Inferior parietal cortex (tissue), 1 donor: ENCODE results near the gene ADAM12.
"Not testable (repeated sequence)": the region's sequence is repeated elsewhere in the genome, so short reads cannot be mapped to it uniquely, and the experiment has no call there.

ENCODE experiments used
- DNase-seq: peaks from one replicate; pipeline ENCODE4 v3.0.0-alpha.2; 2016; ENCODE audit errors: extremely low spot score

Gene ADAM12

DNA sequence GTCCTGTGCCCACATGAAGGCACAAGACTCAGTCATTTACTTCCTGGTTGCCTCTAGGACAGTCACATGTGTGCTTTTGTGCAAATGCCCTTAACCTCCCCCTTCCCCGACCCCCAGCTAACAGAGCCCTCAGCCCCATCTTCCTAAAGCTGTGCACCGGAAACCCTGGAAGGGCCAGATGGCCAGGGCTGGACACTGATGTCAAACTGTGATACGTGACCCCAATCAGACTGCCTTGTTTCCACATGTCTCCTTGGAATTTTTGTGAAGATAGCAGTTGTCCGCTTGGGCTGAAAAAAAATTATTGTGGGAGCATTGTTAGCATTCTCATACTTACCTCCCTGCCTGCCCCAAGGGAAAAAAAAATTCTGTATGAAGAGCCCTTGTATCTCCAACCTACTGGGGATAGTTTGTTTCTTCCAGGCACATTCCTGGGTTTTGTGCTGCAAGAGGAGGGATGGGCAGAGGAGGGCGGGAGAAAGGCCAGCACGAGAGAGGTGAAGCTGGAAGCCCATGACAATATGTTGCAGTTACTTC lies 17.0 kb upstream of the ADAM12 start:
- no peak for DNase-seq

DNA sequence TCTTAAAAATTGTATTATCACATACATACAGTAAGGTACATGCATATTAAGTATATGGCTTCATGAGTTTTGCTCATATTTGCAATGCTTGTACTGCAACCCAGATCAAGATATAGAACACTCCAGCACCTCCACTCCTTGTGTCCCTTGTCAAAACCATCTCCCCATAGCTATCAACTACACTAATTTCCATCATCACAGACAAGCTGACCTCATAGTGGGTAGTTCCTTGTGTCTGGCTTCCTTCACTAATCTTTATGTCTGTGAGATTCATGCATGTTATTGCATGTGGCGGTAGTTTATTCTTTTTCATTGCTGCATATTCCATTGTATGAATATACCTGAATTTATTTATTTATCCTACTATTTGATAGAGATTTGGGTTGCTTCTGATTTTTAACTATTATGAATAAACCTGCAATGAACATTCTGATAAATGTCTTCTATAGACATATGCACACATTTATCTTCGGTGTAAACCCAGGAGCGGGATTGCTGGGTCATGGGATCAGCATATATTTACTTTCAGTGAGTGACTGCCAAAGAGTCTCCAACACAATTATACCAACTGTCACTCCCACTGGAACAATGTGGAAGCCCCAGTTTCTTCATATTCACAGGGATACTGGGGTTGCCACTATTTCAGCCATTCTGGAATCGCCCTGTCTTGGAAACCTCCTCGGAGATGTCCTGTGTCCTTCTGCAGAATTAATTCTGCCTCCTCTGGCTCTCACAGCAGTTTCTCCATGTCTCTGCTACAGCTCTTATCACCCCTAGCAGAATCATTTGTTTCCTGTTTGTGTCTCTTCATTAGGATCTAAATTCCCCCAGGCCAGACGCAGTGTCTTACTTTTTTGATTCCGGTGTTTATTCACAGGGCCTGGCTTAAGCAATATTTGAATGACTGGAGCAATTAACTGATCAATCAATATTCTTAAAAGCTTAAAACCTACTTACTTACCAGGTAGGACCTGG lies 14.7 kb upstream of the ADAM12 start:
- DNase-seq: no peak

GRCh38 chr10:126400641-126401040 lies 12.4 kb upstream of the ADAM12 start:
- no peak for DNase-seq

DNA sequence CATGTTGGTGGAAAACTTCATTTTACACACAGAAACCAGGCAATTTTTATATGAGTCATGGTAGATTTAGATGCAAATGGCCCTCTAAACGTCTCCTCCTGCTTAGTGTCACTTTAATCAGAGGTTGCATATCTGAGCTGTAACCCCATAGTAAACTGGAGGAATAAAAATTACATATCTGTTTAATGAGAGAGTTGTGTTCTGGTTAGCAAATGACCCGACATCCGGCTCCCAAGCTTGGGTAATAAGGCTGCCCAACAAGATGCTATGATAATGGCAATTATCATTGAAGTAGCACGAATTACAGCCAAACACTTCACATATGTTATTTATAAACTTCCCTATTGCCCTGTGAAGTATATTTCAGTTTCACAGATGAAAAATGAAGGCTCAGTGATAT lies 10.6 kb upstream of the ADAM12 start:
- no peak for DNase-seq

DNA sequence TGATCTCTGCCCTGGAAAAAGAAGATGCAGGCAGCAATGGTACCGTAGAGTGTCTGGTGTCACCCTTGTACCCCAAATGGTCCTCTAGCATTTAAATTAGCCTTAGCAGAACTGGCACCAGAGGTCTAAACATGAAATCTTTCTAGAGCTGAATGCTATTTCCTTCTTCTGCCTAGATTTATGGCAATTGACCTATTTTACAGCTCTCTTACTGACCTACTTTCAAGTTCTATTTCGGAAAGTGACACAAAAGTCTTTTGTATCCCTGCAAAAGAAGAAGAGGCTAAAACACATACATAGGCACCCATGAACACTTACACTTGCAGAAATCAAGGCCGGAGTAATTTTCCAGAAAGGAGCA lies 10.1 kb upstream of the ADAM12 start:
- DNase-seq: no peak

DNA sequence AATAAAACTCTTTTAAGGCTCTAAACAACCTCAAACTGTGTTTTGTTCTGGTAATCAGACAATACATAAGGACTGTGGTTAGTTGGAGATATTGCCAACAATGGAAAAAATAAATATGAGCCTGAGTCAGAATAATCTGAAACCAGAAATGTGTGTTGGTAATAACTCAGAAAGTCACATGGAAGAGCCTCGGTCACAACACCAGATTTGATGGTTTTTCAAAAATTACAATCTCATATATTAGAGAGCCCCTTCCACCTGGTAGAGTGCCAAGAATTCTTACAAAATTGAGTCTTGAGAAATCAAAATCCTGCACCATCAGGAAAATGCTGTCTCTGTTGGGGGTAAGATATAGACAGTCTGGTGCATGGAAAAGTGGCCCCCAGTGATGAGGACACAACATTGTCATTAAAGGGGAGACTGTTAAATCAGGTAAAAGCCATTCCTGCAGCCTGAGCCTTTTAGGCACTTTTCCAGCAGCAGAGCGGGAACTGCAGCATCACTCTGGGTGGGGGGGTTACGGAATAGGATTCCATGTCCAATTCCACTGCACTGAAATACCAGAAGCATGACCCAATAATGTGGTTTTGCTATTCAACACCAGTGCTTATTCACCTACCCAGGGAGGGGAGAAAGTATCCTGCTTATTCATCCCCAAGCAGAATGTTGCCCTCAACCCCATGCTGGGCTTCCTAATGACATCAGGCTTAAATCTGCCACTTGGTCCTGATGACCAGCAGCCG lies 9.5 kb upstream of the ADAM12 start:
- no peak for DNase-seq

DNA sequence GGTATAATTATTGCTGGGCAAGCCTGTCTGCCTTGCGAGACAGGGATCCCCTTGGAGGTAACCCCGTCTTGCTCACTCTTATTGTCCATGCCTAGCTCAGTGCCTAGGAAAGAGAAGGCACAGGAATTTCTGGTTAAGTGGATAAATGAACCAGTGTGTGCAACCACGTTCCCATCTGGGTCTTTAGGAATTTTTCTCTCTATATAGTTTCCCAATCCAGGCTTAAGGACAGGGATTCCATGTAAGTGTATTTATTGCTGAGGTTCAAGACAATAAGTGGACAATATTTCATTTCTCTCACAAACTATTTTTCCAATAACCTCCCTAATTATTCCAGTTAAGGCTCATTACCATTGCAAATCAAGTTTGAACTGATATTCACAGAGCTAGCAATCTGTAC lies 8.9 kb upstream of the ADAM12 start:
- no peak for DNase-seq

DNA sequence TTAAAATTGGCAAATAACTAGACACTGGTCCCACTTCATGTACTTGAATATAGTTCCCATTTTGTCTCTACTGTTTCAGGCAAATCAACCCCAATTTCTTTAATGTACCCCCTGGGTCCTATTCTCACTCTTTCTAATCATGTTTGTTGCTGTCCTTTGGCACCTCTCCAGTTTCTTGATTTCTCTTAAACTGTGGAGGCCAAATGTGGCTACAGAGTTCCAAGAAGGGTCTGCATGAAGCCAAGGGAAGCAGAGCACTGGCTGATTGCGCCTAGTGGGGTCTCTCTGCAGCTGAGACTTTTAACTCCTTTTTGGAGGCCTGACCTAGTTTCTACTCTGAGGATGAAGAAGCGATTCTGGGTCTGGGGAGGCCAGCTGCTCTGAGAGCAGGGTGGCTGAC lies 6.7 kb upstream of the ADAM12 start:
- DNase-seq: no peak

GRCh38 chr10:126393076-126393475 lies 4.8 kb upstream of the ADAM12 start:
- DNase-seq: no peak

- DNase-seq: no peak
Measured at GRCh38 chr10:126392469-126392868, 4.2 kb upstream of the ADAM12 start.

DNA sequence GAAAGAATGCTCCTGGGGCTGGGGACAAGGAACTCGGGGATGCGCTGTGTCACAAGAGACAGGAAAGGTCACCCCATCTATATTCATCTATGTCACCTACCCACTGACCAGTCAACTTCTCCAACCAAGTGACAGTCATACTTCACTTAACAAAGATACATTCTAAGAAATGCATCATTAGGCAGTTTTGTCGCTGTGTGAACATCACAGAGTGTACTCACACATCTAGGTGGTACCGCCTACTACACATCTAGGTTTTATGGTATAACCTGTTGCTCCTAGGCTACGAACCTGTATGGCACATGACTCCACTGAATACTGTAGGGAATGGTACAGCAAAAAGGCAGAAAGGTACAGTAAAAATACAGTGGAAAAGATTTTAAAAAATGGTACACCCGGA lies 3.8 kb upstream of the ADAM12 start:
- DNase-seq: no peak

DNA sequence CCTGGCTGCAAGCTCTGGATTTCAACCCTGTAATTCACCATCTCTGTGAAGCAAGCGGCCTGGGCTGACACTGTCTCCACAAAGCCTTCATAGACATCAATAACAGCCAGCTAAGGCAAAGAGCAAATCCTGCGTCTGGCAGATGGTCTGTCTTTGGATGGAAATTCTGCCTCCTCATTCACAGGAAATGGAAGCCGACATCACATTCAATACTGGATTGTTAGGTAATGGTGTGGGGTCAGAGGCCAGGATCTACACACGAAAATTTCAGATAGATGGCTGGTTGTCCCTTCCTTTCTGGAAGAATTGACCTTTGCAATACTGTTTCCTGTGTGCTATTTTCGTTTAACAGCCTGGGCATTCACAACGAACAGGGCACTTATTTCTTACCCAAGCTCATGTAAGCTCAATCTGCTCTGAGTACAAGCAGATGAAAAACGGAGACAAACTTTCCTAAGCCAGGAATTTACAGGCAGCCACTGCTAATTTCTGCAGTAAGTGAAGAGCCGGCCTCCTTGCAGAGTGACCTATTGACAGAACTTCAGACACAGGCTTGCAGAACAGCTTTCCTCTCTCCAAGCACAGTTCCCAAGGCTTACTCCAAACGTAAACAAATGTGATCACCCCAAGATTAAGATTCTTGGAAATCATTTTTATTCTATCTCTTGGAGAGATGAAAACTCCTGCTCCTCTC lies 3.1 kb upstream of the ADAM12 start:
- no peak for DNase-seq

GRCh38 chr10:126390324-126390723 lies 2.0 kb upstream of the ADAM12 start:
- no peak for DNase-seq

GRCh38 chr10:126387041-126387921 lies 996 bp downstream of the ADAM12 start:
- peak; percentile 72 for DNase-seq

GRCh38 chr10:126384269-126384873 lies 3.9 kb downstream of the ADAM12 start:
- DNase-seq: no peak

- DNase-seq: no peak
Measured at GRCh38 chr10:126380352-126381076, 7.8 kb downstream of the ADAM12 start.

DNA sequence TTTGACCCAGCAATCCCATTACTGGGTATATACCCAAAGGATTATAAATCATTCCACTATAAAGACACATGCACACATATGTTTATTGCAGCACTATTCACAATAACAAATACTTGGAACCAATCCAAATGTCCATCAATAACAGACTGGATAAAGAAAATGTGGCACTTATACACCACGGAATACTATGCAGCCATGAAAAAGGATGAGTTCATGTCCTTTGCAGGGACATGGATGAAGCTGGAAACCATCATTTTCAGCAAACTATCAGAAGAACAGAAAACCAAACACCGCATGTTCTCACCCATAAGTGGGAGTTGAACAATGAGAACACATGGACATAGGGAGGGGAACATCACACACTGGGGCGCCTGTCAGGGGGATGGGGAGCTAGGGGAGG lies 9.1 kb downstream of the ADAM12 start:
- DNase-seq: not testable (repeated sequence)

DNA sequence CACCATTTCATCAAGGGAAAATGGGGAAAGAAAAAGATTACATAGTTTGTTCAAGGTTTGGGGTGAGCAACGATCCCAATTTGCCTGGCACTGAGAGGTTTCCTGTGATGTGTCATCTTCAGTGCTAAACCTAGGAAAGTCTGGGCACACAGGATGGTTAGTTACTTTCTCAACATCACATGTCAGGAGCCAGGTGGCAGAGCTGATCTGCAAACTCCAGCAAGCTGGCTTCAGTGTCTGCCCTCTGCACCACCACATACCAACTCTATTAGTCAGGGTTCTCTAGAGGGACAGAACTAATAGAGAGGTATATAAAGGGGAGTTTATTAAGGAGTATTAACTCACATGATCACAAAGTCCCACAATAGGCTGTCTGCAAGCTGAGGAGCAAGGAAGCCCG lies 11.3 kb downstream of the ADAM12 start:
- no peak for DNase-seq

DNA sequence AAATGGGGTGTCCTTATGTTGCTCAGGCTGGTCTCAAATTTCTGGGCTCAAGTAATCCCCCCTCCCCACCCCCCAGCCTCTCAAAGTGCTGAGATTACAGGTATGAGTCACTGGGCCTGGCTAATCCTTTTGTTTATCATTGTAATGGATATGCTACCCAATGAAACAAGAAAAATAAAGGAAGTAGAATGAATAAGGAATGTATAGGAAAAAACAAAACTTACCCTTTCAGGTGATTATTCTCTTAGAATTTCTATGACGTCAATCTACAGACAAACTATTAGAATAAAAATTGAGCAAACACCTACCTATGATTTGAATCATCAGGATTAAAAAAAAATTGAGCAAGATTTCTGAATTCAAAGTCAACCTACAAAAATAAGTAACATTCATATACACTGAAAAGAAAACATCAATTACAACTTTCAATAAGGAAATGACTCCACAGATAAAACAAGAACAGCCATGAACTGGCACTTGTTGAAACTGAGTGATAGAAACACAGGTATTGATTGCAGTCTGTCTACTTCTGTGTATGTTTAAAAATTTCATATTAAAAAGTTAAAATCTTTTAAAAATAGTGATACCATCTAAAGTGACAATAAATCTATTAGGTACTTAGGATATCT lies 12.2 kb downstream of the ADAM12 start:
- no peak for DNase-seq

DNA sequence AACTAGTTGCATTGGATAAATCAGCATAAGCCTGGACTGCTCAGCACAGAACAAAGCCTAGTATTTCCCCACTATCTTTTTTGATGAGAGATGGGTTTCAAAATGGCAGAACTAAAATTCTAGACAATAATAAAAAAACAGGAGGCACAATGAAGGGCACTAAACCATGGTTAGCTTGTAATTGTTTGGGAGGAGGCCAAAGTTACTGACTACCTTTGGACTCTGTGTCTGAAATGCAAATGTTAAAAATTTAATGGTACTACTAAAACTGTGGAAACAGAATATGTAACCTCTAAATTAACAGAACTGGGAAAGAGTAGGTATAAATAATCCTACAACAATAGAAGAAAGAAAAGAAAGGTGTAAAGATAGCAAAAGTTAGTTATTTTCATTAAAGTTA lies 13.0 kb downstream of the ADAM12 start:
- no peak for DNase-seq
